HepG2 (cell line): ENCODE measurements around the gene MYO5A. TPM values are rescaled to one million over a fixed set of nuclear protein-coding genes. Genes with fewer than 3 reads are reported as not detected.

Experiments
- ELF1 ChIP-seq: sonication (generic); formaldehyde crosslinking; IDR thresholded peaks from 2 replicates; pipeline ENCODE4 v1.4.0; 2020; ENCODE audit warnings: missing genetic modification reagents
- HNF4A ChIP-seq: sonication (generic); formaldehyde crosslinking; IDR thresholded peaks from 2 replicates; pipeline ENCODE4 v1.4.0; 2020; ENCODE audit warnings: missing genetic modification reagents
- HOXA3 ChIP-seq: sonication (generic); formaldehyde crosslinking; IDR thresholded peaks from 2 replicates; pipeline ENCODE4 v1.5.0; 2020; ENCODE audit warnings: missing genetic modification reagents
- LCORL ChIP-seq, 2 experiments: fragments of 450-650 bp in 1 of 2; sonication (generic) in 1 of 2; formaldehyde crosslinking in 1 of 2; IDR thresholded peaks; 2 replicates each; pipeline versions ENCODE4 v1.5.0 to v1.6.1; 2017 to 2020; ENCODE audit warnings: antibody characterized with exemption in 1 of 2, missing genetic modification reagents in 1 of 2
- MLX ChIP-seq: IDR thresholded peaks from 2 replicates; pipeline ENCODE4 v1.6.1; 2016
- SNAPC2 ChIP-seq: sonication (generic); formaldehyde crosslinking; IDR thresholded peaks from 2 replicates; pipeline ENCODE4 v1.8.1; 2022; ENCODE audit warnings: mild to moderate bottlenecking, missing genetic modification reagents
- SOX6 ChIP-seq, 2 experiments: fragments of 450-650 bp in 1 of 2; sonication (generic) in 1 of 2; formaldehyde crosslinking in 1 of 2; IDR thresholded peaks; 2 replicates each; pipeline versions ENCODE4 v1.4.0 to v1.6.1; 2017 to 2020; ENCODE audit warnings: antibody characterized with exemption in 1 of 2, mild to moderate bottlenecking in 1 of 2, missing genetic modification reagents in 1 of 2
- TEAD3 ChIP-seq: optimal IDR thresholded peaks from 2 replicates; pipeline ENCODE3; 2016; ENCODE audit warnings: borderline replicate concordance
- THRA ChIP-seq: sonication (generic); formaldehyde crosslinking; IDR thresholded peaks from 2 replicates; pipeline ENCODE4 v1.4.0; 2020; ENCODE audit warnings: missing genetic modification reagents, borderline replicate concordance
- TIGD3 ChIP-seq: sonication (generic); formaldehyde crosslinking; IDR thresholded peaks from 2 replicates; pipeline ENCODE4 v1.5.1; 2020; ENCODE audit warnings: mild to moderate bottlenecking, missing genetic modification reagents, borderline replicate concordance
- ZBTB26 ChIP-seq: IDR thresholded peaks from 2 replicates; pipeline ENCODE4 v1.6.1; 2016; ENCODE audit warnings: missing compliant biosample characterization, missing genetic modification reagents, borderline replicate concordance
- ZMYM4 ChIP-seq: sonication (generic); formaldehyde crosslinking; IDR thresholded peaks from 2 replicates; pipeline ENCODE4 v1.8.1; 2023; ENCODE audit warnings: mild to moderate bottlenecking, missing genetic modification reagents
- ZNF225 ChIP-seq: sonication (generic); formaldehyde crosslinking; IDR thresholded peaks from 2 replicates; pipeline ENCODE4 v1.4.0; 2020; ENCODE audit warnings: mild to moderate bottlenecking, missing genetic modification reagents
- ZNF414 ChIP-seq: sonication (generic); formaldehyde crosslinking; IDR thresholded peaks from 2 replicates; pipeline ENCODE4 v1.5.0; 2020; ENCODE audit warnings: missing genetic modification reagents
- ZNF598 ChIP-seq: sonication (generic); formaldehyde crosslinking; IDR thresholded peaks from 2 replicates; pipeline ENCODE4 v1.5.1; 2020; ENCODE audit warnings: mild to moderate bottlenecking, missing genetic modification reagents, borderline replicate concordance
- ZNF674 ChIP-seq: sonication (generic); formaldehyde crosslinking; IDR thresholded peaks from 2 replicates; pipeline ENCODE4 v1.5.0; 2020; ENCODE audit warnings: low read depth, mild to moderate bottlenecking, missing genetic modification reagents
- ZNF773 ChIP-seq: sonication (generic); formaldehyde crosslinking; IDR thresholded peaks from 2 replicates; pipeline ENCODE4 v1.4.0; 2020; ENCODE audit warnings: missing genetic modification reagents, borderline replicate concordance
- ZNF841 ChIP-seq: sonication (generic); formaldehyde crosslinking; IDR thresholded peaks from 2 replicates; pipeline ENCODE4 v1.8.1; 2023; ENCODE audit warnings: missing genetic modification reagents, borderline replicate concordance
- ZSCAN30 ChIP-seq: sonication (generic); formaldehyde crosslinking; IDR thresholded peaks from 2 replicates; pipeline ENCODE4 v1.5.0; 2020; ENCODE audit warnings: mild to moderate bottlenecking, missing genetic modification reagents
- ZXDC ChIP-seq: sonication (generic); formaldehyde crosslinking; IDR thresholded peaks from 2 replicates; pipeline ENCODE4 v1.5.0; 2020; ENCODE audit warnings: mild to moderate bottlenecking, missing genetic modification reagents
- polyA plus RNA-seq, 8 experiments: library from polyadenylated mRNA; depleted of rRNA in 3 of 8; stranded (reverse) in 7 of 8; unstranded in 1 of 8; fragments of >200 nt; fragmentation: Illumina TruSeq in 4 of 8; extraction: Trizol in 4 of 8; gene quantifications; 2 replicates each; pipeline versions ENCODE4 v1.2.1 to v1.2.3, GENCODE V29; 2011 to 2016; ENCODE audit warnings: low read depth in 4 of 8, missing spikeins in 1 of 8, mixed read lengths in 1 of 8; ENCODE audit not compliant: insufficient read depth in 1 of 8
- total RNA-seq, 5 experiments: library from RNA; depleted of rRNA; stranded (reverse); fragments of >200 nt; fragmentation: Illumina TruSeq; extraction: Trizol; gene quantifications; 2 replicates each; pipeline ENCODE4 v1.2.3, GENCODE V29; 2016; ENCODE audit warnings: low read depth in 1 of 5

MYO5A gene
- total and polyA plus RNA-seq, 2 of the 13 experiments (the other 11 are each of a cell fraction or from before 2014, with no cell fraction given), result 2.8 to 4.8 TPM

GRCh38 chr15:52301265-52301847 lies 227.3 kb downstream of the MYO5A start (continued):
- TF ChIP-seq HNF4A (CRISPR knock-in tag), result peak; percentile 69
- TF ChIP-seq ELF1, result no peak
- TF ChIP-seq ZNF598, result no peak
- TF ChIP-seq TEAD3 (CRISPR knock-in tag), result peak; percentile 20
- no peak for TF ChIP-seq ZBTB26 (CRISPR knock-in tag)
- no peak for TF ChIP-seq HOXA3 (CRISPR knock-in tag)
- TF ChIP-seq ZSCAN30 (CRISPR knock-in tag), result no peak
- peak; percentile 44; the same call in 1 of the 2 replicates for TF ChIP-seq THRA (CRISPR knock-in tag)
- TF ChIP-seq ZNF841 (CRISPR knock-in tag), result no peak
- no peak for TF ChIP-seq SOX6 (IDR thresholded peaks at IDR 0.05)
- peak; percentile 64; the same call in 1 of the 2 replicates for TF ChIP-seq SOX6 (CRISPR knock-in tag; IDR thresholded peaks at IDR 0.05)
- no peak for TF ChIP-seq SNAPC2 (CRISPR knock-in tag)
- no peak for TF ChIP-seq ZNF225 (CRISPR knock-in tag)
- TF ChIP-seq LCORL (IDR thresholded peaks at IDR 0.05), result no peak
- TF ChIP-seq LCORL (CRISPR knock-in tag; IDR thresholded peaks at IDR 0.05), result 0 out of 2 replicates have a peak, but pooled peaks have one; percentile 42
- no peak for TF ChIP-seq ZNF773 (CRISPR knock-in tag)
- no peak for TF ChIP-seq ZNF414 (CRISPR knock-in tag)
- TF ChIP-seq ZMYM4, result 0 out of 2 replicates have a peak, but pooled peaks have one; percentile 22
- no peak for TF ChIP-seq ZNF674 (CRISPR knock-in tag)
- TF ChIP-seq ZXDC, result no peak
- no peak for TF ChIP-seq TIGD3 (CRISPR knock-in tag)
- no peak for TF ChIP-seq MLX (CRISPR knock-in tag)
